HL-60 (cell line): ENCODE data around the gene IGF2R.

Experiments used
- POLR2AphosphoS5 ChIP-seq: IDR thresholded peaks from 2 replicates; pipeline ENCODE4 v1.6.1; 2012; ENCODE audit warnings: low read depth
- TF ChIP-seq, protein P1 (sequence below): IDR thresholded peaks from one replicate; pipeline ENCODE4 v1.5.1; 2011; ENCODE audit warnings: low read length, control low read depth, inconsistent platforms; ENCODE audit not compliant: insufficient read depth
- TF ChIP-seq, protein P2 (sequence below): IDR thresholded peaks from 2 replicates; pipeline ENCODE4 v1.6.1; 2012; ENCODE audit warnings: low read depth; ENCODE audit not compliant: insufficient replicate concordance

DNA sequence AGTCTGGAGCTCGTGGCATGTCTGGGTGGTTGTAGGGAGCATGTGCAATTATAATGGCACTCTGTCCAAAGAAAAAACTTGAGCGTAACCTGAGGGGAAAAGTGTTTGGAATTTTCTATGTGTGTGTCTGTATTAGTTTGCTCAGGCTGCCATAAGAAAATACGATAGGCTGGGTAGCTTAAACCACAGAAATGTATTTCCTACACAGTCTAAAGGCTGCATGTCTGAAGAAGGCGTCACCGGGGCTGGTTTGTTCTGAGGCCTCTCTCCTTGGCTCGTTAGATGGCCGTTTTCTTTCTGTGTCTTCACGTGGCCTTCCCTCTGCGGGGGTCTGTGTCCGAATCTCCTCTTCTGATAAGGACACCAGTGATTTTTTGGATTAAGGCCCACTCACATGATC lies 59.0 kb downstream of the IGF2R start:
- TF ChIP-seq POLR2AphosphoS5 = no peak
- TF ChIP-seq, protein P1, sequence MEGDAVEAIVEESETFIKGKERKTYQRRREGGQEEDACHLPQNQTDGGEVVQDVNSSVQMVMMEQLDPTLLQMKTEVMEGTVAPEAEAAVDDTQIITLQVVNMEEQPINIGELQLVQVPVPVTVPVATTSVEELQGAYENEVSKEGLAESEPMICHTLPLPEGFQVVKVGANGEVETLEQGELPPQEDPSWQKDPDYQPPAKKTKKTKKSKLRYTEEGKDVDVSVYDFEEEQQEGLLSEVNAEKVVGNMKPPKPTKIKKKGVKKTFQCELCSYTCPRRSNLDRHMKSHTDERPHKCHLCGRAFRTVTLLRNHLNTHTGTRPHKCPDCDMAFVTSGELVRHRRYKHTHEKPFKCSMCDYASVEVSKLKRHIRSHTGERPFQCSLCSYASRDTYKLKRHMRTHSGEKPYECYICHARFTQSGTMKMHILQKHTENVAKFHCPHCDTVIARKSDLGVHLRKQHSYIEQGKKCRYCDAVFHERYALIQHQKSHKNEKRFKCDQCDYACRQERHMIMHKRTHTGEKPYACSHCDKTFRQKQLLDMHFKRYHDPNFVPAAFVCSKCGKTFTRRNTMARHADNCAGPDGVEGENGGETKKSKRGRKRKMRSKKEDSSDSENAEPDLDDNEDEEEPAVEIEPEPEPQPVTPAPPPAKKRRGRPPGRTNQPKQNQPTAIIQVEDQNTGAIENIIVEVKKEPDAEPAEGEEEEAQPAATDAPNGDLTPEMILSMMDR = no peak
- TF ChIP-seq, protein P2, sequence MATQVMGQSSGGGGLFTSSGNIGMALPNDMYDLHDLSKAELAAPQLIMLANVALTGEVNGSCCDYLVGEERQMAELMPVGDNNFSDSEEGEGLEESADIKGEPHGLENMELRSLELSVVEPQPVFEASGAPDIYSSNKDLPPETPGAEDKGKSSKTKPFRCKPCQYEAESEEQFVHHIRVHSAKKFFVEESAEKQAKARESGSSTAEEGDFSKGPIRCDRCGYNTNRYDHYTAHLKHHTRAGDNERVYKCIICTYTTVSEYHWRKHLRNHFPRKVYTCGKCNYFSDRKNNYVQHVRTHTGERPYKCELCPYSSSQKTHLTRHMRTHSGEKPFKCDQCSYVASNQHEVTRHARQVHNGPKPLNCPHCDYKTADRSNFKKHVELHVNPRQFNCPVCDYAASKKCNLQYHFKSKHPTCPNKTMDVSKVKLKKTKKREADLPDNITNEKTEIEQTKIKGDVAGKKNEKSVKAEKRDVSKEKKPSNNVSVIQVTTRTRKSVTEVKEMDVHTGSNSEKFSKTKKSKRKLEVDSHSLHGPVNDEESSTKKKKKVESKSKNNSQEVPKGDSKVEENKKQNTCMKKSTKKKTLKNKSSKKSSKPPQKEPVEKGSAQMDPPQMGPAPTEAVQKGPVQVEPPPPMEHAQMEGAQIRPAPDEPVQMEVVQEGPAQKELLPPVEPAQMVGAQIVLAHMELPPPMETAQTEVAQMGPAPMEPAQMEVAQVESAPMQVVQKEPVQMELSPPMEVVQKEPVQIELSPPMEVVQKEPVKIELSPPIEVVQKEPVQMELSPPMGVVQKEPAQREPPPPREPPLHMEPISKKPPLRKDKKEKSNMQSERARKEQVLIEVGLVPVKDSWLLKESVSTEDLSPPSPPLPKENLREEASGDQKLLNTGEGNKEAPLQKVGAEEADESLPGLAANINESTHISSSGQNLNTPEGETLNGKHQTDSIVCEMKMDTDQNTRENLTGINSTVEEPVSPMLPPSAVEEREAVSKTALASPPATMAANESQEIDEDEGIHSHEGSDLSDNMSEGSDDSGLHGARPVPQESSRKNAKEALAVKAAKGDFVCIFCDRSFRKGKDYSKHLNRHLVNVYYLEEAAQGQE = no peak
